Liver (tissue), 9 donors: ENCODE data around the gene DERA. TPM values are rescaled to one million over a fixed set of nuclear protein-coding genes. Genes with fewer than 3 reads are reported as not detected.

Source experiments
- DNase-seq: peaks from one replicate; pipeline ENCODE4 v3.0.0-alpha.2; 2017; ENCODE audit warnings: low spot score
- H3K27ac ChIP-seq, 2 donors: one replicate each; pipeline ENCODE4 v1.7.0; 2013; ENCODE audit warnings: inconsistent platforms in 2 of 2, low read length in 2 of 2, control low read depth in 1 of 2, low read depth in 1 of 2, mild to moderate bottlenecking in 1 of 2
- H3K27me3 ChIP-seq, 4 donors: one replicate each; pipeline versions ENCODE4 v1.6.1 to v1.7.0; 2013; ENCODE audit warnings: low read length in 3 of 4, inconsistent platforms in 1 of 4, mild to moderate bottlenecking in 1 of 4, moderate library complexity in 1 of 4; ENCODE audit not compliant: control insufficient read depth in 4 of 4, insufficient read depth in 4 of 4
- H3K36me3 ChIP-seq, 4 donors: one replicate each; pipeline versions ENCODE4 v1.6.1 to v1.7.0; 2013; ENCODE audit warnings: low read length in 3 of 4, mild to moderate bottlenecking in 3 of 4, low read depth in 1 of 4, moderate library complexity in 1 of 4; ENCODE audit not compliant: control insufficient read depth in 4 of 4, insufficient read depth in 3 of 4
- H3K4me1 ChIP-seq, 4 donors: one replicate each; pipeline versions ENCODE4 v1.6.1 to v1.7.0; 2013; ENCODE audit warnings: low read length in 3 of 4, mild to moderate bottlenecking in 3 of 4, moderate library complexity in 1 of 4; ENCODE audit not compliant: control insufficient read depth in 4 of 4, insufficient read depth in 4 of 4
- H3K4me3 ChIP-seq, 3 donors: one replicate each; pipeline versions ENCODE4 v1.6.1 to v1.7.0; 2013; ENCODE audit warnings: low read length in 3 of 3, control low read depth in 1 of 3, low read depth in 1 of 3, mild to moderate bottlenecking in 1 of 3
- H3K9ac ChIP-seq, 2 donors: one replicate each; pipeline ENCODE4 v1.7.0; 2013; ENCODE audit warnings: low read length in 2 of 2, mild to moderate bottlenecking in 2 of 2, moderate library complexity in 2 of 2, control low read depth in 1 of 2, low read depth in 1 of 2
- H3K9me3 ChIP-seq, 4 donors: one replicate each; pipeline versions ENCODE4 v1.6.1 to v1.7.0; 2013; ENCODE audit warnings: low read length in 3 of 4; ENCODE audit not compliant: control insufficient read depth in 4 of 4
- EGR1 ChIP-seq, 2 donors: IDR thresholded peaks; 2 replicates each; pipeline ENCODE4 v1.6.1; 2016 to 2018; ENCODE audit warnings: antibody characterized with exemption in 2 of 2, low read depth in 2 of 2
- FOXA1 ChIP-seq: IDR thresholded peaks from 2 replicates; pipeline ENCODE4 v1.6.1; 2016; ENCODE audit warnings: antibody characterized with exemption
- FOXA2 ChIP-seq: IDR thresholded peaks from 2 replicates; pipeline ENCODE4 v1.6.1; 2016; ENCODE audit warnings: antibody characterized with exemption
- GABPA ChIP-seq, 2 donors: IDR thresholded peaks in 1 of 2; conservative IDR thresholded peaks in 1 of 2; 2 replicates each; pipeline ENCODE4 v1.6.1; 2016; ENCODE audit warnings: antibody characterized with exemption in 2 of 2, mild to moderate bottlenecking in 1 of 2, moderate library complexity in 1 of 2
- HNF4A ChIP-seq, 2 donors: conservative IDR thresholded peaks; 2 replicates each; pipeline ENCODE4 v1.6.1; 2016; ENCODE audit warnings: antibody characterized with exemption in 2 of 2, mild to moderate bottlenecking in 2 of 2
- HNF4G ChIP-seq: IDR thresholded peaks from 2 replicates; pipeline ENCODE4 v1.6.1; 2016; ENCODE audit warnings: antibody characterized with exemption
- JUND ChIP-seq, 2 donors: IDR thresholded peaks; 2 replicates each; pipeline ENCODE4 v1.6.1; 2016; ENCODE audit warnings: antibody characterized with exemption in 2 of 2
- NR2F2 ChIP-seq: IDR thresholded peaks from 2 replicates; pipeline ENCODE4 v1.6.1; 2016; ENCODE audit warnings: antibody characterized with exemption
- RAD21 ChIP-seq, 2 donors: IDR thresholded peaks; 2 replicates each; pipeline ENCODE4 v1.6.1; 2016; ENCODE audit warnings: antibody characterized with exemption in 2 of 2, mild to moderate bottlenecking in 2 of 2
- RXRA ChIP-seq, 2 donors: IDR thresholded peaks; 2 replicates each; pipeline ENCODE4 v1.6.1; 2017 to 2018; ENCODE audit warnings: antibody characterized with exemption in 2 of 2, mild to moderate bottlenecking in 1 of 2
- SP1 ChIP-seq: IDR thresholded peaks from 2 replicates; pipeline ENCODE4 v1.6.1; 2018; ENCODE audit warnings: antibody characterized with exemption, mild to moderate bottlenecking
- TAF1 ChIP-seq: conservative IDR thresholded peaks from 2 replicates; pipeline ENCODE4 v1.6.1; 2016; ENCODE audit warnings: antibody characterized with exemption, mild to moderate bottlenecking
- YY1 ChIP-seq: IDR thresholded peaks from 2 replicates; pipeline ENCODE4 v1.6.1; 2016; ENCODE audit warnings: antibody characterized with exemption, mild to moderate bottlenecking
- WGBS: extraction: QIAGEN DNeasy Blood & Tissue Kit; methylation state at CpG from one replicate; pipeline ENCODE4 v1.1.7; 2013; 5-methylcytosine and 5-hydroxymethylcytosine counted together
- polyA plus RNA-seq, 2 donors: library from polyadenylated mRNA; stranded (reverse) in 1 of 2; unstranded in 1 of 2; fragments of 200-250 nt in 1 of 2; fragments of >200 nt in 1 of 2; fragmentation: Nextera tagmentation in 1 of 2; extraction: Ambion mirVana in 1 of 2; gene quantifications; one replicate each; pipeline versions ENCODE4 v1.2.1 to v1.2.3, GENCODE V29; 2013 to 2015
- total RNA-seq, 2 donors: library from RNA; depleted of rRNA; stranded (reverse); fragments of >200 nt; gene quantifications; one replicate each; pipeline ENCODE4 v1.2.3, GENCODE V29; 2014
- TF ChIP-seq, protein P1 (sequence below): IDR thresholded peaks from 2 replicates; pipeline ENCODE4 v1.6.1; 2016; ENCODE audit warnings: antibody characterized with exemption
- TF ChIP-seq, protein P2 (sequence below): IDR thresholded peaks from 2 replicates; pipeline ENCODE4 v1.6.1; 2016; ENCODE audit warnings: antibody characterized with exemption
- TF ChIP-seq, protein P3 (sequence below): IDR thresholded peaks from 2 replicates; pipeline ENCODE4 v1.6.1; 2016; ENCODE audit warnings: antibody characterized with exemption
- TF ChIP-seq, protein P4 (sequence below): IDR thresholded peaks from 2 replicates; pipeline ENCODE4 v1.6.1; 2016; ENCODE audit warnings: antibody characterized with exemption, mild to moderate bottlenecking
- TF ChIP-seq, protein P5 (sequence below): fragments of 150-350 bp; IDR thresholded peaks from 2 replicates; pipeline ENCODE4 v1.5.1; 2017; ENCODE audit warnings: improper control_type of control experiment, low read depth, low read length; ENCODE audit not compliant: missing input control
- donor health status: healthy.
- donor health status: healthy.
- donor health status: healthy.
- donor health status: healthy.
- donor health status: healthy.

Gene DERA
- total and polyA plus RNA-seq, 4 donors: 32.9 to 65.2 (median 52.4) TPM

DNA sequence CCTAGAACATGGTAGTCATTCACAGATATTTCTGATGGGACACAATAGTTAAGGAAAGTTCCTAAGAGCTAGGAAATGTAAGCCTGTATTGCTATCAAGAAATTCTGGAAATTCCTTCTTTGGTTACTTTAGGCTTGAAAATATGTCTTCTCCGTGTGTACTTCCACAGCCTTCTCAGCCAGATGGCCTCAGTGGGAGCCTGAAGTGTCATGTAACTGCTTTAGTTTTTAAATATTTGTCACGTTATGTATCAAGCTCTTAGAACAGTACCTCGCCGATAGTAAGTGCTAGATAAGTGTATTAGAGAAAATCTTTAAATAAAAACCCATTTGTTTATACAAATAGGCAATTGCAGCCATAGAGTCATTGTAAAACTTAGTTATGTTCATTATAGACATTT lies 95.6 kb downstream of the DERA start:
- H3K27me3 ChIP-seq: no peaks in the 10 kb centered on the region
- no peak overlapping the region for H3K4me3 ChIP-seq
- no peaks in the 10 kb centered on the region for H3K36me3 ChIP-seq
- 98% methylated on average over 4 of the region's 4 CpGs for WGBS
- H3K9me3 ChIP-seq: no peaks in the 10 kb centered on the region
- no peak for TF ChIP-seq TAF1
- H3K27ac ChIP-seq: no peak overlapping the region
- DNase-seq: no peak
- H3K9ac ChIP-seq: no peak overlapping the region
- peaks cover 0 to 21% (median 12%) of the 10 kb centered on the region in 4 donors for H3K4me1 ChIP-seq

DNA sequence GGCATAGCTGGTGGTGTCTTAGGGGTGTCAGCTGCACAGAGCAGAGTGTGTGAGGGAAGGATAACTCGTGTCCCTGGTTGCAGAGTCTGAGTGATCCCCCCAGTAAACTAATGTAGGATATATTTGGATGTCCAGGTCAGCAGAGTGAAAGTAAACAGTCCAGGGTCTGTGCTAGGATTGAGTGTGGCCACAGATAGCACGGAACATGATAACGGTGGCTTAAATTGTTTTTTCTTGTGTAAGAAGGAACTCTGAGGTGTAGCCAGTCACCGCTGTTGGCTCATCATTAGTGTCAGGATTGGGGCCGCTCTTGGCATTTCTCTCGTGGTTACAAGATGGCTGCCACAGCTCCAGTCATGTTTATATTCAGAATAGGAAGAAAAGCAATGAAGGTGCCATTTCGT lies 97.3 kb downstream of the DERA start:
- H3K9ac ChIP-seq: no peak overlapping the region
- H3K9me3 ChIP-seq: no peaks in the 10 kb centered on the region
- H3K4me1 ChIP-seq: peaks cover 1 to 36% (median 24%) of the 10 kb centered on the region in 4 donors
- H3K27ac ChIP-seq: peak overlapping the region; percentile 4 to 62
- H3K36me3 ChIP-seq: no peaks in the 10 kb centered on the region
- no peaks in the 10 kb centered on the region for H3K27me3 ChIP-seq
- DNase-seq: no peak
- 39% methylated on average over 7 of the region's 7 CpGs for WGBS
- TF ChIP-seq, protein P1, sequence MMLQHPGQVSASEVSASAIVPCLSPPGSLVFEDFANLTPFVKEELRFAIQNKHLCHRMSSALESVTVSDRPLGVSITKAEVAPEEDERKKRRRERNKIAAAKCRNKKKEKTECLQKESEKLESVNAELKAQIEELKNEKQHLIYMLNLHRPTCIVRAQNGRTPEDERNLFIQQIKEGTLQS: peak; percentile 63
- no peak for TF ChIP-seq GABPA (IDR thresholded peaks at IDR 0.05 in 1 of 2, conservative IDR thresholded peaks at IDR 0.05 in 1 of 2)
- TF ChIP-seq HNF4A (conservative IDR thresholded peaks at IDR 0.05): peak; percentile 84 to 85
- peak; percentile 85 for TF ChIP-seq SP1
- TF ChIP-seq, protein P2, sequence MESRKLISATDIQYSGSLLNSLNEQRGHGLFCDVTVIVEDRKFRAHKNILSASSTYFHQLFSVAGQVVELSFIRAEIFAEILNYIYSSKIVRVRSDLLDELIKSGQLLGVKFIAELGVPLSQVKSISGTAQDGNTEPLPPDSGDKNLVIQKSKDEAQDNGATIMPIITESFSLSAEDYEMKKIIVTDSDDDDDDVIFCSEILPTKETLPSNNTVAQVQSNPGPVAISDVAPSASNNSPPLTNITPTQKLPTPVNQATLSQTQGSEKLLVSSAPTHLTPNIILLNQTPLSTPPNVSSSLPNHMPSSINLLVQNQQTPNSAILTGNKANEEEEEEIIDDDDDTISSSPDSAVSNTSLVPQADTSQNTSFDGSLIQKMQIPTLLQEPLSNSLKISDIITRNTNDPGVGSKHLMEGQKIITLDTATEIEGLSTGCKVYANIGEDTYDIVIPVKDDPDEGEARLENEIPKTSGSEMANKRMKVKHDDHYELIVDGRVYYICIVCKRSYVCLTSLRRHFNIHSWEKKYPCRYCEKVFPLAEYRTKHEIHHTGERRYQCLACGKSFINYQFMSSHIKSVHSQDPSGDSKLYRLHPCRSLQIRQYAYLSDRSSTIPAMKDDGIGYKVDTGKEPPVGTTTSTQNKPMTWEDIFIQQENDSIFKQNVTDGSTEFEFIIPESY: no peak
- TF ChIP-seq YY1: peak; percentile 93
- TF ChIP-seq JUND (IDR thresholded peaks at IDR 0.05): peak in 1 of 2 donors; percentile 48
- TF ChIP-seq RAD21 (IDR thresholded peaks at IDR 0.05): peak in 1 of 2 donors; percentile 33
- TF ChIP-seq FOXA1: no peak
- TF ChIP-seq, protein P3, sequence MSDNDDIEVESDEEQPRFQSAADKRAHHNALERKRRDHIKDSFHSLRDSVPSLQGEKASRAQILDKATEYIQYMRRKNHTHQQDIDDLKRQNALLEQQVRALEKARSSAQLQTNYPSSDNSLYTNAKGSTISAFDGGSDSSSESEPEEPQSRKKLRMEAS: no peak
- no peak for TF ChIP-seq EGR1 (IDR thresholded peaks at IDR 0.05; ENCODE audit: low read depth in 2 of 2)
- TF ChIP-seq, protein P4, sequence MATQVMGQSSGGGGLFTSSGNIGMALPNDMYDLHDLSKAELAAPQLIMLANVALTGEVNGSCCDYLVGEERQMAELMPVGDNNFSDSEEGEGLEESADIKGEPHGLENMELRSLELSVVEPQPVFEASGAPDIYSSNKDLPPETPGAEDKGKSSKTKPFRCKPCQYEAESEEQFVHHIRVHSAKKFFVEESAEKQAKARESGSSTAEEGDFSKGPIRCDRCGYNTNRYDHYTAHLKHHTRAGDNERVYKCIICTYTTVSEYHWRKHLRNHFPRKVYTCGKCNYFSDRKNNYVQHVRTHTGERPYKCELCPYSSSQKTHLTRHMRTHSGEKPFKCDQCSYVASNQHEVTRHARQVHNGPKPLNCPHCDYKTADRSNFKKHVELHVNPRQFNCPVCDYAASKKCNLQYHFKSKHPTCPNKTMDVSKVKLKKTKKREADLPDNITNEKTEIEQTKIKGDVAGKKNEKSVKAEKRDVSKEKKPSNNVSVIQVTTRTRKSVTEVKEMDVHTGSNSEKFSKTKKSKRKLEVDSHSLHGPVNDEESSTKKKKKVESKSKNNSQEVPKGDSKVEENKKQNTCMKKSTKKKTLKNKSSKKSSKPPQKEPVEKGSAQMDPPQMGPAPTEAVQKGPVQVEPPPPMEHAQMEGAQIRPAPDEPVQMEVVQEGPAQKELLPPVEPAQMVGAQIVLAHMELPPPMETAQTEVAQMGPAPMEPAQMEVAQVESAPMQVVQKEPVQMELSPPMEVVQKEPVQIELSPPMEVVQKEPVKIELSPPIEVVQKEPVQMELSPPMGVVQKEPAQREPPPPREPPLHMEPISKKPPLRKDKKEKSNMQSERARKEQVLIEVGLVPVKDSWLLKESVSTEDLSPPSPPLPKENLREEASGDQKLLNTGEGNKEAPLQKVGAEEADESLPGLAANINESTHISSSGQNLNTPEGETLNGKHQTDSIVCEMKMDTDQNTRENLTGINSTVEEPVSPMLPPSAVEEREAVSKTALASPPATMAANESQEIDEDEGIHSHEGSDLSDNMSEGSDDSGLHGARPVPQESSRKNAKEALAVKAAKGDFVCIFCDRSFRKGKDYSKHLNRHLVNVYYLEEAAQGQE: peak; percentile 42
- TF ChIP-seq RXRA (IDR thresholded peaks at IDR 0.05): peak; percentile 68 to 75
- TF ChIP-seq, protein P5, sequence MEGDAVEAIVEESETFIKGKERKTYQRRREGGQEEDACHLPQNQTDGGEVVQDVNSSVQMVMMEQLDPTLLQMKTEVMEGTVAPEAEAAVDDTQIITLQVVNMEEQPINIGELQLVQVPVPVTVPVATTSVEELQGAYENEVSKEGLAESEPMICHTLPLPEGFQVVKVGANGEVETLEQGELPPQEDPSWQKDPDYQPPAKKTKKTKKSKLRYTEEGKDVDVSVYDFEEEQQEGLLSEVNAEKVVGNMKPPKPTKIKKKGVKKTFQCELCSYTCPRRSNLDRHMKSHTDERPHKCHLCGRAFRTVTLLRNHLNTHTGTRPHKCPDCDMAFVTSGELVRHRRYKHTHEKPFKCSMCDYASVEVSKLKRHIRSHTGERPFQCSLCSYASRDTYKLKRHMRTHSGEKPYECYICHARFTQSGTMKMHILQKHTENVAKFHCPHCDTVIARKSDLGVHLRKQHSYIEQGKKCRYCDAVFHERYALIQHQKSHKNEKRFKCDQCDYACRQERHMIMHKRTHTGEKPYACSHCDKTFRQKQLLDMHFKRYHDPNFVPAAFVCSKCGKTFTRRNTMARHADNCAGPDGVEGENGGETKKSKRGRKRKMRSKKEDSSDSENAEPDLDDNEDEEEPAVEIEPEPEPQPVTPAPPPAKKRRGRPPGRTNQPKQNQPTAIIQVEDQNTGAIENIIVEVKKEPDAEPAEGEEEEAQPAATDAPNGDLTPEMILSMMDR: no peak
- TF ChIP-seq TAF1: peak; percentile 67
- TF ChIP-seq HNF4G: peak; percentile 65
- TF ChIP-seq FOXA2: peak; percentile 58
- TF ChIP-seq NR2F2: no peak
- H3K4me3 ChIP-seq: peak overlapping the region in 2 of 3 donors; percentile 7 to 34
